GF-D8 (cell line): ENCODE results near the gene COL6A3.

ENCODE experiments used
- DNase-seq: peaks from one replicate; lab custom pipeline; 2025; lab: John Stamatoyannopoulos, UW

COL6A3 gene

GRCh38 chr2:237295889-237296480 lies 118.0 kb downstream of the COL6A3 start:
- no peak for DNase-seq

- DNase-seq, result no peak
These were observed 119.5 kb downstream of the COL6A3 start for GRCh38 chr2:237294460-237294859.

GRCh38 chr2:237293978-237294377 lies 120.0 kb downstream of the COL6A3 start:
- DNase-seq, result no peak

- DNase-seq, result no peak
These were observed 122.7 kb downstream of the COL6A3 start for GRCh38 chr2:237291138-237291792.

- no peak for DNase-seq
These were observed 123.7 kb downstream of the COL6A3 start for GRCh38 chr2:237290261-237290660.

- DNase-seq, result no peak
These were observed 124.8 kb downstream of the COL6A3 start for GRCh38 chr2:237289139-237289538.

GRCh38 chr2:237287872-237288271 lies 126.1 kb downstream of the COL6A3 start:
- no peak for DNase-seq

GRCh38 chr2:237283131-237283928 lies 130.6 kb downstream of the COL6A3 start:
- DNase-seq, result no peak

- DNase-seq, result no peak
These were observed 131.3 kb downstream of the COL6A3 start for GRCh38 chr2:237282568-237283128.

- no peak for DNase-seq
These were observed 132.1 kb downstream of the COL6A3 start for GRCh38 chr2:237281836-237282306.

- DNase-seq, result no peak
These were observed 133.0 kb downstream of the COL6A3 start for GRCh38 chr2:237280939-237281338.

- DNase-seq, result no peak
These were observed 133.7 kb downstream of the COL6A3 start for GRCh38 chr2:237280229-237280628.

GRCh38 chr2:237279012-237279768 lies 134.8 kb downstream of the COL6A3 start:
- no peak for DNase-seq

- DNase-seq, result no peak
These were observed 135.4 kb downstream of the COL6A3 start for GRCh38 chr2:237278568-237278967.

GRCh38 chr2:237276716-237277490 lies 137.1 kb downstream of the COL6A3 start:
- no peak for DNase-seq
